NB4 (cell line): ENCODE results near the gene LELP1.

Experiments
- CTCF ChIP-seq: IDR thresholded peaks from one replicate; pipeline ENCODE4 v1.5.1; 2012; ENCODE audit warnings: low read depth, low read length
- MAX ChIP-seq: IDR thresholded peaks from 2 replicates; pipeline ENCODE4 v1.6.1; 2011; ENCODE audit warnings: low read depth, low read length
- MYC ChIP-seq: IDR thresholded peaks from 2 replicates; pipeline ENCODE4 v1.6.1; 2011; ENCODE audit warnings: low read depth, low read length

- no peak for TF ChIP-seq CTCF
- no peak for TF ChIP-seq MYC
- TF ChIP-seq MAX, result no peak
These were observed 17.5 kb downstream of the LELP1 start for GRCh38 chr1:153220606-153221303.
